SU-DHL-6 (cell line): ENCODE measurements around the gene SPINK4.

Experiments used
- H2AFZ ChIP-seq: fragments of 200-600 bp; sonication (generic); 2 replicates; pipeline ENCODE4 v1.6.1; 2014; ENCODE audit warnings: low read depth, mild to moderate bottlenecking, moderate library complexity, mixed read lengths, antibody characterized with exemption, low read length; ENCODE audit not compliant: severe bottlenecking
- H3F3A ChIP-seq: fragments of 200-600 bp; shearing (Covaris generic); 2 replicates; pipeline ENCODE4 v1.6.0; 2016; ENCODE audit warnings: antibody characterized with exemption, mild to moderate bottlenecking; ENCODE audit not compliant: insufficient read depth
- H3K27ac ChIP-seq: fragments of 200-600 bp; sonication (generic); 2 replicates; pipeline ENCODE4 v1.5.1; 2016; ENCODE audit warnings: low read depth, mild to moderate bottlenecking, low read length, moderate library complexity, mixed read lengths
- H3K27me3 ChIP-seq: fragments of 200-600 bp; sonication (generic), shearing (Covaris generic); 2 replicates; pipeline ENCODE4 v1.6.0; 2014; ENCODE audit warnings: mild to moderate bottlenecking, low read length
- H3K36me3 ChIP-seq: fragments of 200-600 bp; sonication (generic); 2 replicates; pipeline ENCODE4 v1.6.1; 2014; ENCODE audit warnings: mild to moderate bottlenecking, low read length, mixed read lengths
- H3K4me2 ChIP-seq: fragments of 300-600, 200-600 bp; shearing (Covaris generic), sonication (generic); 2 replicates; pipeline ENCODE4 v1.6.0; 2014; ENCODE audit warnings: low read length, low read depth, mild to moderate bottlenecking; ENCODE audit not compliant: poor library complexity, severe bottlenecking
- H3K4me3 ChIP-seq: fragments of 200-600 bp; sonication (generic); 2 replicates; pipeline ENCODE4 v1.5.1; 2014; ENCODE audit warnings: antibody characterized with exemption, low read length, mild to moderate bottlenecking, mixed read lengths; ENCODE audit not compliant: insufficient read depth, poor library complexity, severe bottlenecking
- H3K79me2 ChIP-seq: fragments of 200-600 bp; sonication (generic); 2 replicates; pipeline ENCODE4 v1.6.1; 2014; ENCODE audit warnings: mild to moderate bottlenecking, low read length, moderate library complexity; ENCODE audit not compliant: insufficient read depth
- H3K9ac ChIP-seq: fragments of 200-600 bp; sonication (generic); 2 replicates; pipeline ENCODE4 v1.7.0; 2014; ENCODE audit warnings: mild to moderate bottlenecking, low read length
- H3K9me2 ChIP-seq: fragments of 200-600 bp; sonication (generic); replicated peaks from 2 replicates; pipeline ENCODE4 v1.6.1; 2014; ENCODE audit warnings: low read length; ENCODE audit not compliant: insufficient read depth
- H3K9me3 ChIP-seq: fragments of 200-600 bp; sonication (generic); 2 replicates; pipeline ENCODE4 v1.6.1; 2014; ENCODE audit warnings: low read length, mixed read lengths; ENCODE audit not compliant: insufficient read depth
- H4K20me1 ChIP-seq: fragments of 200-600 bp; sonication (generic); 2 replicates; pipeline ENCODE4 v1.6.1; 2014; ENCODE audit warnings: low read depth, mild to moderate bottlenecking, antibody characterized with exemption, low read length, moderate library complexity, mixed read lengths
- CTCF ChIP-seq: fragments of 200-600 bp; sonication (generic); IDR thresholded peaks from one replicate; pipeline ENCODE4 v1.5.1; 2017; ENCODE audit warnings: antibody characterized with exemption, mild to moderate bottlenecking, low read length, moderate library complexity; ENCODE audit not compliant: insufficient read depth, poor library complexity, severe bottlenecking
- EZH2phosphoT487 ChIP-seq: fragments of 200-600 bp; sonication (generic), shearing (Covaris generic); conservative IDR thresholded peaks from 2 replicates; pipeline ENCODE4 v1.6.1; 2018; ENCODE audit warnings: mild to moderate bottlenecking, antibody characterized with exemption, low read length, moderate library complexity, mixed read lengths

SPINK4 gene

GRCh38 chr9:33255471-33255870 lies 15.5 kb downstream of the SPINK4 start:
- Histone ChIP-seq H4K20me1 (no peaks in the 10 kb centered on the region), H3F3A (0 out of 2 replicates have a peak, but pooled peaks cover 2% of the 10 kb centered on the region), H3K4me3 (no peak overlapping the region), H3K79me2 (no peaks in the 10 kb centered on the region), H3K36me3 (peaks cover 51% of the 10 kb centered on the region), H3K9ac (no peak overlapping the region), H3K27me3 (no peaks in the 10 kb centered on the region), H2AFZ (no peak overlapping the region), H3K9me2 (no peaks in the 10 kb centered on the region), H3K4me2 (no peak overlapping the region), H3K27ac (no peak overlapping the region), H3K9me3 (no peaks in the 10 kb centered on the region)
- no peak for TF ChIP-seq CTCF
- no peak for TF ChIP-seq EZH2phosphoT487

GRCh38 chr9:33256236-33256635 lies 16.3 kb downstream of the SPINK4 start:
- no peak overlapping the region for H3K27ac ChIP-seq
- peaks cover 59% of the 10 kb centered on the region for H3K36me3 ChIP-seq
- no peak overlapping the region for H3K4me3 ChIP-seq
- H3F3A ChIP-seq = no peaks in the 10 kb centered on the region
- TF ChIP-seq EZH2phosphoT487 (no peak), CTCF (no peak)
- H2AFZ ChIP-seq = no peak overlapping the region
- no peaks in the 10 kb centered on the region for H4K20me1 ChIP-seq
- H3K9me3 ChIP-seq = no peaks in the 10 kb centered on the region
- H3K27me3 ChIP-seq = no peaks in the 10 kb centered on the region
- no peak overlapping the region for H3K9ac ChIP-seq
- no peak overlapping the region for H3K4me2 ChIP-seq
- no peaks in the 10 kb centered on the region for H3K79me2 ChIP-seq
- H3K9me2 ChIP-seq = no peaks in the 10 kb centered on the region

- H3K79me2 ChIP-seq = peaks cover 6% of the 10 kb centered on the region; the same call in 1 of the 2 replicates
- H2AFZ ChIP-seq = no peak overlapping the region
- peaks cover 60% of the 10 kb centered on the region for H3K36me3 ChIP-seq
- no peaks in the 10 kb centered on the region for H3K9me2 ChIP-seq
- no peak for TF ChIP-seq EZH2phosphoT487
- no peak for TF ChIP-seq CTCF
- H4K20me1 ChIP-seq = no peaks in the 10 kb centered on the region
- H3F3A ChIP-seq = no peaks in the 10 kb centered on the region
- H3K9me3 ChIP-seq = no peaks in the 10 kb centered on the region
- no peak overlapping the region for H3K4me3 ChIP-seq
- H3K27me3 ChIP-seq = no peaks in the 10 kb centered on the region
- no peak overlapping the region for H3K27ac ChIP-seq
- H3K4me2 ChIP-seq = no peak overlapping the region
- H3K9ac ChIP-seq = no peak overlapping the region
These were observed 17.3 kb downstream of the SPINK4 start for GRCh38 chr9:33257276-33257675.

- H3K9me3 ChIP-seq = no peaks in the 10 kb centered on the region
- no peaks in the 10 kb centered on the region for H3K9me2 ChIP-seq
- peaks cover 48% of the 10 kb centered on the region for H3K36me3 ChIP-seq
- H3K27me3 ChIP-seq = no peaks in the 10 kb centered on the region
- H3F3A ChIP-seq = 0 out of 2 replicates have a peak, but pooled peaks cover 3% of the 10 kb centered on the region
- no peak overlapping the region for H3K9ac ChIP-seq
- H4K20me1 ChIP-seq = no peaks in the 10 kb centered on the region
- H3K4me3 ChIP-seq = no peak overlapping the region
- H3K79me2 ChIP-seq = peaks cover 29% of the 10 kb centered on the region
- no peak overlapping the region for H2AFZ ChIP-seq
- H3K4me2 ChIP-seq = no peak overlapping the region
- no peak for TF ChIP-seq EZH2phosphoT487
- no peak for TF ChIP-seq CTCF
- H3K27ac ChIP-seq = no peak overlapping the region
These were observed 20.4 kb downstream of the SPINK4 start for GRCh38 chr9:33260372-33260771.
